RPMI8226 (cell line): ENCODE data around the gene PLIN5.
"Not testable (repeated sequence)": the region's sequence is repeated elsewhere in the genome, so short reads cannot be mapped to it uniquely, and the experiment has no call there.

Experiments used
- DNase-seq: peaks from one replicate; pipeline ENCODE4 v3.0.0-alpha.2; 2015

The PLIN5 gene

DNA sequence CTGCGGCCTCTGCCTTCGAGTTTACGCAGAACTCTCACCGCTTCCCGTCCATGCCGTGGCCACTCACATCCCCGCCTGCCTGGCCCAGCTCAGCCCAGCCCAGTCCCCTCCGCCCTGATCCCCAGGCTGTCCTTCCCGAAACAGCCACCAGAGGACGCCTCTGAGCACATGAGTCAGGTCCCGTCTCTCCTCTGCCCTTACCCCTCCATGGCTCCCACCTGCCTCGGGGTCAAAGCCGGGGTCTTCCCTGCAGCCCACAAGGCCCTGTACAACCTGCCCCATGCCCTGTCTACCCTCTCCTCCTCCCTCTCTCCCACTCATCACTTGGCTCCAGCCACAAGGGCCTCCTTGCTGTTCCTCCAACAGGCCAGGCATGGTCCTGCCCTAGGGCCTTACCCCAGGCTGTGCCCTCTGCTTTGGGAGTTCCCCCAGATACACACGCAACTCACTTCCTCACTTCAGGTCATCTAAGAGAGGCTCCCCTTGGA is 32.6 kb upstream of the PLIN5 start:
- DNase-seq = peak; percentile 65

DNA sequence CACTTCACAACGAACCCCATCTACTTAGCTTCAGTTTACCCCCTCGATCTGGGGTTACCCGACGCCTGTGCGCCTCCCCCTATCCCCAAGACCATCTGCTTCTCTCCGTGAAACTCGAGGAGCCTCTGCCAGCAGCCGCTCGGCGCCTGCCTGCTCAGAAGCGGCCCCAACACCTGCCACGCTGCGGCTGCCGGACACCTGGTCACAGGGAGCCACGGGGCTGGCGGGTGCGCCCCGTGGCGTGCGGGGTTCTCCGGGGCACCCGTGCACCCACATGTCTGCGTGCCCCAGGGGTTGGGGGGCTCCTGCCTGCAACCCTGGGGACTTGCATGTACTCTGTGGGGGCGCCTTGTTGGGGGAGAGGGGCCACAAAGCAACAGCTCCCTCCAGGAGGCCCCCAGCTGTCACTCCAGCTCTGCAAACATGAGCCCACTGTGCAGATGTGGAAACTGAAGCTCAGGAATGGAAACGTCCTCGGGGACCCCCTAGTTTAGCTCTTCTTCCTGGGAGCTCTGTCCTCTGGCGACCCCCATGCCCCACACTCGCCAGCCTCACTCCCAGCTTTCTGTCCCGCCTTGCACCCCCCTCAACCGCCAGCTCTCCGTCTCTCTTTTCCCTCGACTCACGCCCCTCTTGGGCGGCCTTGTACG is 31.5 kb upstream of the PLIN5 start:
- DNase-seq = peak; percentile 74

DNA sequence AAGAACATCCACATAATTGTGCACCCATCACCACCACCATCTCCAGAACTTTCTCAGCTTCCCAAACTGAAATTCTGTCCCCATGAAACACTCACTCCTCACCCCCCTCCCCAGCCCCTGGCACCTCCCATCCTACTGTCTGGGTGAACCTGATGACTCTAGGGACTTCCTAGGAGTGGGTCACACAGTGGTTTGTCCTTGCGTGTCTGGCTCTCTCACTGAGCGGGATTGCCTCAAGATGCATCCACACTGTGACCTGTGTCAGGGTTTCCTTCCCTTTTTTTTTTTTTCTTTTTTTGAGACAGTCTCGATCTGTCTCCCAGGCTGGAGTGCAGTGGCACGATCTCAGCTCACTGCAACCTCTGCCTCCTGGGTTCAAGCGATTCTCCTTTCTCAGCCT is 28.5 kb upstream of the PLIN5 start:
- not testable (repeated sequence) for DNase-seq

DNA sequence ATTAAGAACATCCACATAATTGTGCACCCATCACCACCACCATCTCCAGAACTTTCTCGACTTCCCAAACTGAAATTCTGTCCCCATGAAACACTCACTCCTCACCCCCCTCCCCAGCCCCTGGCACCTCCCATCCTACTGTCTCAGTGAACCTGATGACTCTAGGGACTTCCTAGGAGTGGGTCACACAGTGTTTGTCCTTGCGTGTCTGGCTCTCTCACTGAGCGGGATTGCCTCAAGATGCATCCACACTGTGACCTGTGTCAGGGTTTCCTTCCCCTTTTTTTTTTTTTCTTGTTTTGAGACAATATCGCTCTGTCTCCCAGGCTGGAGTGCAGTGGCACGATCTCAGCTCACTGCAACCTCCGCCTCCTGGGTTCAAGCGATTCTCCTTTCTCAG is 27.1 kb upstream of the PLIN5 start:
- DNase-seq = not testable (repeated sequence)

DNA sequence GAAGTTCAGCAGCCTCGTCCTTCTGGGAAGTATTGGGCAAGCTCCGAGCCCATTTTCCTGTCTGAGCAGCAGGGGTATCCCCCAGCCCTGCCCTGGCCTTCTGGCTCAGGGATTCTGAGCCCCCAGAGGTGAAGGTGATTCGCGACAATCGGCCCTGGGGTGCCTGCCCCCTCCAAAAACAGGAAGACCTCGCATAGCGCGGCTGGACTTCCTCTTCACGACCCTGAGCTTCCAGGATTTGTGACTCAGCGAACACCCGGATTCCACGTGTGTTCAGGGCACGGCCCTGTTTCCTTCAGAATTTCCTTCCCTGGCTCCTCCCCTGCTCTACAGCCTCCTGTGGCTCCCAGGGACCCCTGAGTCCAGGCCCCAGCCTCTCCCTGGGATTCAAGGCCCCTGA is 24.5 kb upstream of the PLIN5 start, which contains the start of gene SEMA6B:
TSS of gene SEMA6B (minus strand) at position 116 of the 400 bp plus-strand sequence. CDS start 1,227 bp downstream, outside the sequence.
- no peak for DNase-seq

DNA sequence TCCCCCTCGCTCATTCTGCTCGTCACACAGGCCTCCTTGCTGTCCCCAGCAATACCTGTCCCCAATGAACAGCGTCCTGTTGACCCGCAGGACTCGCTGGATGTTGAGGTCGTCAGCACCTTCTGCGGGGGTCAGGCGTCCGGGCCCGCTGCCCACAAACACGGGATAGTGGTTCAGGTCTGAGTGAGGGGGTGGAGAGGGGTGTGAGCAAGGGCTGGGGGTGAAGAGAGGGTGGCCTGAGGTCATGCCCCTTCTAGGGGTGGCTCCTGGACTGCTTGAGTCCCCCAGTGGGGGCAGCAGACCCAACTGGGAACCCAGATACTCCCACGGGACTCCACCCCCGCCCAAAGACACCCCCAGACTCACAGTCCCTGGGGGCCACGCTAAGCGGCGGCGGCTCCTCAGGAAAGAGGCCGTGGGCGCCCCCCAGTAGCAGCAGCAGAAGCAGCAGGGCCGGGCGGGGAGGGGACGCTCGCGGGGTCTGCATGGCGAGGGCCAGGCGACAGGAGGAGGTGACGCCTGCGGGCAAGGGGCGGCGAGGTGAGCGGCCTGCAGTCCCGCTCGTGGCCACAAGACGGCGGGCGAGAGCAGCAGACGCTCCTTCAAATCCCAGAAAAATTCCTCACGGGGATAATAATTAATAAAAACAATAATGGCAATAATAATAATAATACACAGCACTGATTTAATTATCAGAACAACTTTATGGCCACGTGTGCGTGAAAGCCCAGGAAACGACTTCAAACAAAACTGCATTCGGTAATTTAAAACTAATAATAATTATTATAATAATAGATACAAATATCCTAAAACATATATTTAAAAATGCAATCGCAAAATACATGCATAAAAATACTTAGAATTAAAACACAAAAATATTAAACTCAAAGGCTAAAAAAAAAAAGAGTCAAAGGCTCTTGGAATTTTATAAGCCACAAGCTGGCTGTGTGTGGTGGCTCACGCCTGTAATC is 23.2 kb upstream of the PLIN5 start:
- no peak for DNase-seq

DNA sequence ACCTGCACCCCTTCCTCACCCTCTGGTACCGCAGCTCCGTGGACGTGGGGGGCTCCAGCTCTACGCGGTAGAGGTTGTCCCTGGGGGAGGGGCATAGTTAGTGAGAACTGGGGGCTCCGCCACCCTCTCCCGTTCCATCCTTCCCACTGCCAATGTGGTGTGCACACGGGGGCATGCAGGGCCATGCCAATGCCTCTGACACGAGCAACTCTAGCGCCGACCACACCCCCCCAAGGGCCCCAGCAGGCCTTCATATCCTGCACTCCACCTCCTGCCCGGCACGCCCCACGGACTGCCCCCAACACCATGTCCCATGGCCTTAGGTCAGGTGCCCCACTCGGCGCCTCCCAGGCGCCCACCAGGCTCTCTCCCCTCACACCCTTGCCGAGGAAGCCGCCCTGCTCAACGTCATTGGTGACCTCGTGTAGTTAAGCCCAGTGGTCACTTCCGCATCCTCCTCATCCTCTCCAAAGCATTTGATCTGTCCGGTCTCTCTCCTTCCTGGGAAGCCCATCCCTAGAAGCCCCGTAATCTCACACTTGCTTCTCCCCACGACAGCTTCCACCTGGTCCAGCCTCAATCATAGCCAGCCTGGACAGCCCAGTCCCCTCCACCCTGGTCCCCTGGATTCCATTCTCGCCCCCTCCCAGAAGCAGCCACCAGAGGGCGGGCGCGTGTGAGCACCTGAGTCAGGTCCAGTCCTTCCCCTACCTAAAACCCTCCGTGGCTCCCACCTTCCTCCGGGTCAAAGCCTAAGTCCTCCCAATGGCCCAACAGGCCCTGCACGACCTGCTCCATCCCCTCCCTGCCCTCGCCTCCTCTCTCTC is 22.3 kb upstream of the PLIN5 start:
- peak; percentile 60 for DNase-seq

DNA sequence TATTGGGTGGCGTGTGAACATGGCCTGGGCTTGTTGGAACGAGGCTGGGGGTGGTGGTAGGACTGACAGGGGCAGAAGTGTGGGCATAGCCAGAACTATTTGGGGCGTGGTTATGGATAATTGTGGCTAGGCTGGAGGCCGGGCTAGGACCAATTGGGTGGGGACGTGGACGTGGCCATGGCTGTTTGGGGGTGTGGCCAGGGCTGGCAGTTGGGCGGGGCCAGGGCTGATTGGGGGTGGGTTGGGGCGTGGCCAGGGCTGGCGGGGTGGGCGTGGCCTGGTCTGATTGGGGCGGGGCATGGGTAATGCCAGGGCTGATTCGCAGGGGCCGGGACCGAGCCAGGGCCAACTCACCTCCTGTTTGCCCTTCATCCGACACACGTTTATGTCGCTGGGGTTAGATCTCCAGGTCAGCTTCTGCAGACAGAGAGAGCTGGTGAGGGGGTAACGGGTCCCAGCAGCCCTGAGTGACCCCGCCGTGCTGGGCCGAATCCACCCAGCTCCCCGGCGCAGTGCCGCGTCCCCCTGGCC is 21.6 kb upstream of the PLIN5 start:
- DNase-seq = peak; percentile 39

DNA sequence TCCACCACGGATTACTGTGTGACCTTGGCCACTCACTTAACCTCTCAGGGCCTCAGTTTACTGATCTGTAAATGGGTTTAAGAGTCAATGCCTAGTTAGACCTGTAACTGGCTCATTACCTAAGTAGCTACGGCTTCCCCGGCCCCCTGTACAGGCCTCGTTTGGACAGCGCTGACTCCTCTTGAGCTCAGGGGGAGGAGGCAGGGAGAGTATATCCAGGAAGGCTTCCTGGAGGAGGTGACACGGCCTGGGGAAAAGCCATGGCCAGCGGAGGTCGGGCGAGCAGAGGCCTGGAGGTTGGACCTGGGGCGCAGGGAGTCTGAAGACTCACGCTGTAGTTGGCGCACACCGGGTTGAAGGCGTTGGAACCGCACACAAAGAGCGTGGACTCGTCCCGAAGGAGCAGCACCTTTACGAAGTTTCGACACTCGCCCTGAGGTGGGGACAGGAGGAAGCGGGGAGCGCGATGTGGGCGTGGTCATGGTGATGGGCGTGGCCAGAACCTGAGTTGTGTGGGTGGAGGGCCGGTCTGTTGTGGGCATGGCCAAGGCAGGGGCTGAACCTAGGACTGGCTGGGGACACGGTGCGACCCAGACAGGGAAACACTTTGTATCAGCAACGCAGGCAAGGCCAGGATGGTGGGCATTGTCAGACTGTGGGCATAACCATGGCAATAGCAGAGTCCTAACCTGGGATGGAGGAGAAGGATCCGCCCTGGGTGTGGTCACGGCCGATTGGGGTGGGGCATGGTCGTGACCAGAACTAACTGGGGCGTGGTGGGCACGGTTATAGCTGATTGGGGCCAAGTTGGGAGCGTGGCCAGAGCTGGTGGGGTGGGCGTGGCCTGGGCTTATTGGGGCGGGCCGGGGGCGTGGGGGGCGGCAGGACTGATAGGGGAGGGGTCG is 20.9 kb upstream of the PLIN5 start:
- no peak for DNase-seq

DNA sequence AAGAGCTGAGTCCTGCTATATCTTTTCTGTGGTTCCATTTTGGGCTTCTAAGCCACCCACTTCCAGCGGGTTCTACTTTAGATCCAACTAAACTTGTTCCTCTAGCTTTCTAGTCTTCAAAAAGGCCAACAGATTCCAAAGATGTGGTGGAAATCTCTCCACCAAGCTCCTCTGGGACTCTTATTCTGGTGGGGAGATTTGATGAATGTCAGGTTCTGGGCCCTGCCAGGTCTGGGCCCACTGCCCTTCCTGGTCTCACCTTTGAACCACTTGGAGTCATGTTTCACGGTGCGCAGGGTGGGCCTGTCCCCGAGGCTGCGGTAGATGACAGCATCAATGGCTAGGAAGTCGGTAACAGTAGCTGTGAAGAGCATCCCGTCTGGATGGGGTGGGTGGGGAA is 19.7 kb upstream of the PLIN5 start:
- no peak for DNase-seq

DNA sequence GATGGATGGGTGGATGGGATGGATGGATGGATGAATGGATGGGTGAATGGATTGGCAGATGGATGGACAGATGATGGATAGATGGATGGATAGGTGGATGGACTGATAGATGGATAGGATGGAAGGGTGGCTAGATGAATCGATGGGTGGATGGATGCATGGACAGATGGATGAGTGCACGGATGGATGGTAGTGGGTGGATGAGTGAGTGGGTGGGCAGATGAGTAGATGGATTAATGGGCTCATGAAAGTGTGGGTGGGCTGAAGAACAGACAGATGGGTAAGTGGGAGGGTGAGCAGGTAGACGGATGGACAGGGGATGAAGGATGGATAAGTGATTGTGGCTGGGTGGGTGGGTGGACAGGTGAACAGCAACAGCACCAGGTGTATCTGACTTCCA is 18.8 kb upstream of the PLIN5 start:
- DNase-seq = no peak

DNA sequence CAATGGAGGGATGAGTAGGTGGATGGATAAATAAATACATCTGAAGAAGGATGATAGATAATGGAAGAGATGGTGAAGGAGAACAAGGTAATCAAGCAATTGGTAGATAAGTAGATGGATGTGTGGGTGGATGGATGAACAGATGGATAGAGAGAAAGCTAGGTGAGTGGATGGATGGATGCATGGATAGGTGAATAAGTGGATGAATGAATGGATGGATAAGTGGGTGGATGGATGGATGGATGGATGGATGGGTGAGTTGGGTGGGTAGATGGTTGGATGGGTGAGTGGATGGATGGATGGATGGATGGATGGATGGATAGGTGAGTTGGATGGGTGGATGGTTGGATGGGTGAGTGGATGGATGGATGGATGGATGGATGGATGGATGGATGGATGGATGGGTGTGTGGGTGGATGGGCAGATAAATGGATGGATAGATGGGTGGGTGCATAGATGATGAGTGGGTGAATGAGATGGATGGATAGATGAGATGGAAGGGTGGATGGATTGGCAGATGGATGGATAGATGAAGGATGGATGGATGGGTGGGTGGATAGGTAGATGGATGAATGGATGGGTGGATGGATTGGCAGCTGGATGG is 18.2 kb upstream of the PLIN5 start:
- DNase-seq = no peak

DNA sequence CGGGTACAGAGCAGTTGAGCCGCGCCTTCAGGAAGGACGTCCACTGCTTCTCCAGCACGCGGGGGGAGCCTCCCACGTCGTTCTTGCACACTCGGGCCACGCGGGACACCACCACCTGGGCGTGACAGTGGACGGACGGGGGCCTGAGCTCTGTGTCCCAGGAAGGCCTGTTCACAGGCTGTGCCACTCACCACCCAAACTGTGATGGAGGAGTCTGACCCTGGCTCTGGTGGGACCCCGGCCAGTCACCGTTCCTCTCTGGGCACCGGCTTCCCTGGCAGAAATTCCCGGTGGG is 17.4 kb upstream of the PLIN5 start:
- DNase-seq = no peak

DNA sequence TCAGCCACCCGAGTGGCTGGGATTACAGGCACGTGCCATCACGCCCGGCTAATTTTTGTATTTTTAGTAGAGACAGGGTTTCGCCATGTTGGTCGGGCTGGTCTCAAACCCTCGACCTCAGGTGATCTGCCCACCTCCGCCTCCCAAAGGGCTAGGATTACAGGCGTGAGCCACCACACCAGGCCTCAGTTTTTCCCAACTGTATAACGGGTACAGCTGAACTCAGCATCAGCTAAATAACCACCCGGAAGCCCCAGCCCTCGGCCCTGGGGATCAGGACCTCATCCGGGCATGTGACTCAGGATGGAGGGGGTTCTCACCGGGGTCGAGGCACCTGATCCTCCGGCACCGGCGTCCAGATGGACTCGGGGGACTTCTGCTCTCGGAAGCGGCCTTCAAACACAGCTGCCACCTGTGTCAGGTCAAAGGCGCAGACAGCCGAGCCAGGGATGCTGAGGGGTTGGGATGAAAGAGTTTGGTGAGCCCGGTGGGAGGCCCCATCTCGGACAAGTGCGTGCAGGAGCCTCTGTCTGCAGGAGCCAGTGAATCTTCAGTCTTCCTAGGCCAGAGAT is 15.5 kb upstream of the PLIN5 start:
- DNase-seq = no peak

DNA sequence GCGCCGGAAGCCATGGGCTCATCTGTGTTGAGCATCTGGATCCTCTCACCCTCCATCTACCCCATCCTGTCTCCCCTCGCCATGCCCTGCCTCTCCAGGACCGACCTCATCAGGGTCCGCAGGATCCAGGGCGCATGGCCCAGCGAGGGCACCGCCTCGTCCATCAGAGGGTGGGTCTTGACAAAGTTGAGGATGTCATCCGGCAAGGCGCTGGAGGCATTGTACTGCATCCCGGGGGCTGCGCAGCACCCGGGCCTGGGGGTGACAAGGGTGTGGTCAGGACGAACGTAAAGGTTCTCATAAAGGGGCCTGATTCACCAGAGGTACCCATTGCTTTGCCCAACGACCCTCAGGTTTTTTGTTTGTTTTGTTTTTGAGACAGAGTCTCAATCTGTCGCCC is 15.0 kb upstream of the PLIN5 start:
- no peak for DNase-seq

DNA sequence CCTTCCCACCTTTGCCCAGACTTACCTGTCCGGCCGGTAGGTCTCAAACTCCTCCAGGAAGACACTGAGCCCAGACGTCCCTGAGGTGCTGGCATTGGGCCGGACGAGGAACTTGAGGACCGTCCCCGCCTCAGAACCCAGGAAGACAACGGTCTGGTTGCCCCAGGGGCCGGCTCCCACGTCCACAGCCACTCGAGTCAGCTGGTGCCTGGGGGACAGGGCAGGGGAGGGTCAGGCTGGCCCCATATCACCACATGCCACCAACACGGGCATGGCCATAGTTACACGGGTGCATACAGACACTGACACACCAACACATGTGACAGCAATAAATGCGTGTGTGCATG is 13.2 kb upstream of the PLIN5 start:
- no peak for DNase-seq

DNA sequence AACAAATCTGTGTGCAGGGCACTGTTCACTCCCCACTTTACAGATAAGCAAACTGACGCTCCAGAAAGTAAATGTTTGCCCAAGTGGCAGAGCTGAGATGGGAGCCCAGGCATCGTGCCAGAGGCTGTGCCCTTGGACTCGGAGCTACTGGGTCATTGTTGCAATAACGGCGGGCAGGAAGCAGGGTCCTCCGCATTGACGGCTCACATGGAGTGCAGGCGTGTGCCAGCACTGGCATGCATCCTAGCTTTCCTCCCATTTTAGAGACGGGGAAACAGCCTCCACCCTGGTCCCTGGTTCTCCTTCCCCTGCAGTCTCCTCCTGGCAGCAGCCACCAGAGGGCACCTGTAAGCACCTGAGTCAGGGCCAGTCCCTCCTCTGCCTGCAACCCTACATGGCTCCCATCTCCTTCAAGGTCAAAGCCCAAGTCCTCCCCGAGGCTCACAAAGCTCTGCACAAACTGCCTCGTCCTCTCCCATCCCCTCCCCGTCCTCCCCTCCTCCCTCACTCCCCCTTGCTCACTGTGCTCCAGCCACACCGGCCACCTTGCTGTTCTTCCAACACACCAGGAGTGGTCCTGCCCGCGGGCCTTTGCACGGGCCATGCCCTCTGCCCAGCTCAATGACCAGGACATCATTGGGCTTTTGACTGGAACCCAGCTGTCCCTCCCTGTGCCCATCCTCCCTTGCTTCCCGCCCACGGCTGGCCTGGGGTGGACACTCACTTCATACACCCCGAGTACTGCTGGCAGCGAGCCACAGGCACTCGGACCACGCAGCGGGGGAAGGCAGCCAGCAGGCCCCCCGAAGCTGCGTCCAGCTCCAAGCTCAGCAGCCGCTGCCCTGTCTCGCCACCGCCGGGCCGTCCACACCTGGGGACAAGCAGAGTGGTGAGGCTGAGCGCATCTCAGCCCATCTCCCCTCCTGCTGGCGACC is 12.5 kb upstream of the PLIN5 start:
- DNase-seq = peak; percentile 65

DNA sequence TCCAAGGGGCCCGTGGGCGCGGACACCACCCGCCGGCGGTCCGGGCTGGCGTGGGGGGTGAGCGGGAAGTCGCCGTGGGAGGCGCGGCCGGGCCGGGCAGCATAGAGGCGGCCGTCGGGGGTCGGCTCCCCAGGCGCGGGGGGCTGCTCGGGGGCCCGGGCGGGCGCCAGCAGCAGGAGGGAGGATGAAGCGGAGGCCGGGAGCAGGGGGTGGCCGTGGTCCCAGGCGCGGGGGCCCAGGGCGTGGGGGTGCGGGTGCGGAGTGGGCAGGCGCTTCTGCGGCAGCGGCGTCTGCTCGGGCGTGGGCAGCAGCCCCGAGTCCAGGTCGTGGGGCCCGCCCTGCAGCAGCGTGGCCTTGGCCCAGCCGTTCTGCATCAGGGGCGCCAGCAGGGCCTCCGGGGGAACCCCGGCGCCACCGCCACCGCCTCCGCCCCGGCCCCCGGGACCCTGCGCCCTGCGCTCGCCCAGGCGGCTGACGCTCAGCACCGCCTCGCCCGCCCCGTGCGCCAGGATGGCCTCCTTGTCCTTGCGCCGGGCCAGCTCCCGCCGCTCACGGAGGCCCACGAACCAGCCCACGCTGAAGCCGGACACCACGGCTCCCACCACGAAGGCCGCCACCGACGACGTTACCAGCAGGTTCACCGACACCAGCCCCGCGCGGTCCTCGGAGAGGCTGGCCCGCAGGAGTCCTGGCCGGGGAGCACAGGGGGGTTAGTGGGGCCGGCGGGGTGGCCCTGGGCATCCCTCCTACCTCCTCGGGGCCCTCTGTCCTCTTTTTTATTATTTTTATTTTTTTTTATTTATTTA is 9.0 kb upstream of the PLIN5 start:
- DNase-seq = no peak
